Fibroblast of mammary gland (primary cell): ENCODE measurements around the gene SMIM10.
A peak's percentile ranks its signal among the peaks of the same experiment; 100 is the strongest.
"Not testable (repeated sequence)": the region's sequence is repeated elsewhere in the genome, so short reads cannot be mapped to it uniquely, and the experiment has no call there.

Experiments
- DNase-seq: peaks from one replicate; pipeline ENCODE4 v3.0.0-alpha.2; 2010; ENCODE audit warnings: low read depth
- H3K4me3 ChIP-seq: 2 replicates; pipeline ENCODE4 v1.5.1; 2011; ENCODE audit warnings: low read depth, mild to moderate bottlenecking, low read length, moderate library complexity; ENCODE audit not compliant: control insufficient read depth
- CTCF ChIP-seq: conservative IDR thresholded peaks from 2 replicates; pipeline ENCODE4 v1.5.1; 2011; ENCODE audit warnings: low read depth, low read length, inconsistent platforms; ENCODE audit not compliant: control insufficient read depth, insufficient read depth

SMIM10 gene

GRCh38 chrX:134990801-134991481 lies at the start of gene SMIM10:
Gene SMIM10 (plus strand): TSS chrX:134990991. CDS start chrX:134991096, 105 bp downstream.
- H3K4me3 ChIP-seq = peak within 1 kb of the TSS; percentile 49
- no peak for TF ChIP-seq CTCF
- DNase-seq = peak; percentile 84

DNA sequence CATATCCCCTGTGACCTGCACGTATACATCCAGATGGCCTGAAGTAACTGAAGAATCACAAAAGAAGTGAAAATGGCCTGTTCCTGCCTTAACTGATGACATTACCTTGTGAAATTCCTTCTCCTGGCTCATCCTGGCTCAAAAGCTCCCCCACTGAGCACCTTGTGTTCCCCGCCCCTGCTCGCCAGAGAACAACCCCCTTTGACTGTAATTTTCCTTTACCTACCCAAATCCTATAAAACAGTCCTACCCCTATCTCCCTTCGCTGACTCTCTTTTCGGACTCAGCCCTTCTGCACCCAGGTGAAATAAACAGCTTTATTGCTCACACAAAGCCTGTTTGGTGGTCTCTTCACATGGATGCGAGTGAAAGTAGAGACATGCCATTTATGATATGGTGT lies 44.4 kb upstream of the SMIM10 start:
- DNase-seq, H3K4me3 ChIP-seq: not testable (repeated sequence)

DNA sequence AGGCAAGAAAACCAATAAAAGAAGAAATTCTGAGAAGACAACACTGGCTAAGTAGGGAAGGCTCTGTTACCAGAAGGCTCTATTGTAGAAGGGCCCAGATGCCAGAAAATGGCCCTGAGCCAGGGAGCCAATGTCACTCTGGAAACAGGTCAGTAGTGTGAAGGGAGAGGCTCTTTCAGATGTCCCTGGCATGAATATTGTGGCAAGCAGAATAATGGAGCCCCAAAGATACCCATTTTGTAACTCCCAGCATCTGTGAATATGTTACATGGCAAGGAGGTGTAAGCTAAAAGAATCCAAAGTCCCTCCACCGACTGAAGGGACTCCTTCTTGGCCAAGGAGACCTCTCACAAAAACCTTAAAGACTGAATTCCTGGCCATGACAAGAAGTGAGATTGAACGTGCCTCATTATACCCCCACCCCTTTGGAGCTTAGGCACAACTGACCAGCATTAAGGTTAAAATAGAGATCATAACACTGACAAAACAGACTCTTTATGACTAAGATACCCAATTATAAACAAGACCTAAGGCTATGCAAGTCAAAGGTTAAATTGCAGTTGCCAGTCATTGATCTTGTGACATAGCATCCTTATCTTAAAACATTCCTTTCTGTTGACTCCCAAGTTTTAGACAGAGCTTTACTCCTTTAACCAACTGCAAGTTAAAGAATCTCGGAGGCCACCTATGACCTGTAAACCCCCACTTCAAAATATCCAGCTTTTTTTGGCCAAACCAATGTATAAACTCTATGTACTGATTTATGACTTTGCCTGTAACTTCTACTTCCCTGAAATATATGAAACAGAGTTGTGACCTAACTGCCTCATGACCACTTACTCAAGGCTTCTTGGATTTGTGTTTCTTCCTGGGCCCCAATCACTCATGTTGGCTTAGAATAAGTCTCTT lies 42.2 kb upstream of the SMIM10 start:
- DNase-seq = peak; percentile 60
- TF ChIP-seq CTCF = no peak
- H3K4me3 ChIP-seq = no peak overlapping the region

- no peak for TF ChIP-seq CTCF
- peak; percentile 42 for DNase-seq
- H3K4me3 ChIP-seq = no peak overlapping the region
These were observed 41.5 kb upstream of the SMIM10 start for GRCh38 chrX:134949271-134949670.

- no peak overlapping the region for H3K4me3 ChIP-seq
- no peak for DNase-seq
- no peak for TF ChIP-seq CTCF
These were observed 33.0 kb upstream of the SMIM10 start for GRCh38 chrX:134957836-134958235.

GRCh38 chrX:134960366-134960765 lies 30.4 kb upstream of the SMIM10 start:
- not testable (repeated sequence) for DNase-seq, H3K4me3 ChIP-seq

DNA sequence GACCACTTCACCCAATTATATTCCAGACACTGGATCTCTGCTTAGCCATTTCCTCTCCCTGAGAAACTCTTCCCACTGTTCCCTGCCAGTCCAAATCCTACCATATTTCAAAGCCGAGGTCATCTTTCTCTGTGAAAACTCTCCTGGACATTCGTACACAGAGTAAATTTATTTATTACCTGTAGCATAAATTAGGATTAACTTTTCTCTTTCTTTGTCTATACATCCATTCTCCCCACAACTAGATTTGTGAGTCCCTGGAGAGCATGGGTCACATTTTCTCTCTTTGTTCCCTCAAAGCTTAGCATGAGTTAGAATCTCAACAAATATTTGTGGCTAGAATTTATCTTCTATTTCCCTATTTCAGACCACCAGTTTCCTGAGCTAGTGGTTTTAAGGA lies 27.8 kb upstream of the SMIM10 start:
- no peak for TF ChIP-seq CTCF
- no peak for DNase-seq
- H3K4me3 ChIP-seq = no peak overlapping the region
